Mucosa of stomach (tissue), 1 donor: ENCODE data around the gene MNDA.

Experiments used
- H3K27me3 ChIP-seq: one replicate; pipeline ENCODE4 v1.7.0; 2013; ENCODE audit warnings: mild to moderate bottlenecking, low read length; ENCODE audit not compliant: control insufficient read depth, insufficient read depth
- H3K36me3 ChIP-seq: one replicate; pipeline ENCODE4 v1.7.0; 2013; ENCODE audit warnings: low read length; ENCODE audit not compliant: control insufficient read depth, insufficient read depth
- H3K4me1 ChIP-seq: one replicate; pipeline ENCODE4 v1.7.0; 2013; ENCODE audit warnings: mild to moderate bottlenecking, low read length; ENCODE audit not compliant: control insufficient read depth, insufficient read depth
- H3K4me3 ChIP-seq: one replicate; pipeline ENCODE4 v1.7.0; 2013; ENCODE audit warnings: low read length
- H3K9ac ChIP-seq: one replicate; pipeline ENCODE4 v1.7.0; 2013; ENCODE audit warnings: mild to moderate bottlenecking, low read length, moderate library complexity
- H3K9me3 ChIP-seq: one replicate; pipeline ENCODE4 v1.7.0; 2013; ENCODE audit warnings: mild to moderate bottlenecking, low read length, moderate library complexity; ENCODE audit not compliant: control insufficient read depth
- donor health status: Pancreatic carcinoma.

Gene MNDA

GRCh38 chr1:158830904-158831507 is at the start of gene MNDA:
Gene MNDA (plus strand): TSS chr1:158831351. CDS start chr1:158842154, 10,803 bp downstream.
- H3K9ac ChIP-seq = no peak within 1 kb of the TSS

GRCh38 chr1:158793604-158794003 is 37.5 kb upstream of the MNDA start:
- H3K9ac ChIP-seq = no peak overlapping the region
- H3K36me3 ChIP-seq = no peaks in the 10 kb centered on the region
- H3K27me3 ChIP-seq = no peaks in the 10 kb centered on the region
- no peaks in the 10 kb centered on the region for H3K4me1 ChIP-seq
- no peak overlapping the region for H3K4me3 ChIP-seq
- no peaks in the 10 kb centered on the region for H3K9me3 ChIP-seq

More at GRCh38 chr1:158830904-158831507, at the start of gene MNDA:
- Histone ChIP-seq H3K9me3 (no peaks in the 10 kb centered on the region), H3K27me3 (no peaks in the 10 kb centered on the region), H3K4me3 (no peak within 1 kb of the TSS), H3K36me3 (no peaks in the 10 kb centered on the region), H3K4me1 (no peaks in the 10 kb centered on the region)

- Histone ChIP-seq H3K9ac (no peak overlapping the region), H3K4me1 (no peaks in the 10 kb centered on the region), H3K9me3 (no peaks in the 10 kb centered on the region), H3K27me3 (no peaks in the 10 kb centered on the region), H3K36me3 (no peaks in the 10 kb centered on the region), H3K4me3 (no peak overlapping the region)
Observed at GRCh38 chr1:158794247-158794646, 36.9 kb upstream of the MNDA start.

GRCh38 chr1:158798531-158798930 is 32.6 kb upstream of the MNDA start:
- H3K9ac ChIP-seq = no peak overlapping the region
- H3K4me3 ChIP-seq = no peak overlapping the region
- no peaks in the 10 kb centered on the region for H3K9me3 ChIP-seq
- no peaks in the 10 kb centered on the region for H3K27me3 ChIP-seq
- H3K4me1 ChIP-seq = no peaks in the 10 kb centered on the region
- no peaks in the 10 kb centered on the region for H3K36me3 ChIP-seq

- Histone ChIP-seq H3K4me1 (no peaks in the 10 kb centered on the region), H3K9me3 (no peaks in the 10 kb centered on the region), H3K9ac (no peak overlapping the region), H3K4me3 (no peak overlapping the region), H3K36me3 (no peaks in the 10 kb centered on the region), H3K27me3 (no peaks in the 10 kb centered on the region)
Observed at GRCh38 chr1:158799689-158800088, 31.5 kb upstream of the MNDA start.

GRCh38 chr1:158800526-158800925 is 30.6 kb upstream of the MNDA start:
- no peaks in the 10 kb centered on the region for H3K36me3 ChIP-seq
- no peak overlapping the region for H3K4me3 ChIP-seq
- no peaks in the 10 kb centered on the region for H3K27me3 ChIP-seq
- H3K9ac ChIP-seq = no peak overlapping the region
- no peaks in the 10 kb centered on the region for H3K4me1 ChIP-seq
- H3K9me3 ChIP-seq = no peaks in the 10 kb centered on the region

GRCh38 chr1:158801396-158801795 is 29.8 kb upstream of the MNDA start:
- H3K9me3 ChIP-seq = no peaks in the 10 kb centered on the region
- no peaks in the 10 kb centered on the region for H3K36me3 ChIP-seq
- no peak overlapping the region for H3K9ac ChIP-seq
- H3K4me1 ChIP-seq = no peaks in the 10 kb centered on the region
- H3K4me3 ChIP-seq = no peak overlapping the region
- no peaks in the 10 kb centered on the region for H3K27me3 ChIP-seq

GRCh38 chr1:158803678-158804077 is 27.5 kb upstream of the MNDA start:
- Histone ChIP-seq H3K36me3 (no peaks in the 10 kb centered on the region), H3K9ac (no peak overlapping the region), H3K4me3 (no peak overlapping the region), H3K27me3 (no peaks in the 10 kb centered on the region), H3K9me3 (no peaks in the 10 kb centered on the region), H3K4me1 (no peaks in the 10 kb centered on the region)

- no peaks in the 10 kb centered on the region for H3K4me1 ChIP-seq
- no peaks in the 10 kb centered on the region for H3K27me3 ChIP-seq
- no peaks in the 10 kb centered on the region for H3K9me3 ChIP-seq
Observed at GRCh38 chr1:158806916-158807536, 24.1 kb upstream of the MNDA start.

GRCh38 chr1:158809256-158809655 is 21.9 kb upstream of the MNDA start:
- Histone ChIP-seq H3K4me1 (no peaks in the 10 kb centered on the region), H3K4me3 (no peak overlapping the region), H3K9me3 (no peaks in the 10 kb centered on the region), H3K9ac (no peak overlapping the region), H3K27me3 (no peaks in the 10 kb centered on the region), H3K36me3 (no peaks in the 10 kb centered on the region)

More at GRCh38 chr1:158806916-158807536, 24.1 kb upstream of the MNDA start:
- Histone ChIP-seq H3K4me3 (no peak overlapping the region), H3K36me3 (no peaks in the 10 kb centered on the region), H3K9ac (no peak overlapping the region)

- H3K9ac ChIP-seq = no peak overlapping the region
- no peaks in the 10 kb centered on the region for H3K4me1 ChIP-seq
- H3K4me3 ChIP-seq = no peak overlapping the region
- no peaks in the 10 kb centered on the region for H3K9me3 ChIP-seq
- no peaks in the 10 kb centered on the region for H3K27me3 ChIP-seq
- H3K36me3 ChIP-seq = no peaks in the 10 kb centered on the region
Observed at GRCh38 chr1:158809862-158810261, 21.3 kb upstream of the MNDA start.

GRCh38 chr1:158810311-158810710 is 20.8 kb upstream of the MNDA start:
- Histone ChIP-seq H3K4me3 (no peak overlapping the region), H3K36me3 (no peaks in the 10 kb centered on the region), H3K9me3 (no peaks in the 10 kb centered on the region), H3K27me3 (no peaks in the 10 kb centered on the region), H3K4me1 (no peaks in the 10 kb centered on the region), H3K9ac (no peak overlapping the region)
